Activated T-cell treated with anti-CD3 and anti-CD28 coated beads, Interleukin-2, amount 50 U/mL, for 72 hours (primary cell): Measurements from ENCODE around the gene TOM1L2. TPM values are rescaled to one million over a fixed set of nuclear protein-coding genes. Genes with fewer than 3 reads are reported as not detected.
"Not testable (repeated sequence)": the region's sequence is repeated elsewhere in the genome, so short reads cannot be mapped to it uniquely, and the experiment has no call there.

ENCODE experiments used
- ATAC-seq, 2 donors: fragments of 150-1000 bp; cut with Tn5 transposase; replicated peaks in 1 of 2; 2 replicates each; pipeline ENCODE4 v1.10.0; 2021; ENCODE audit warnings: moderate library complexity in 2 of 2, mild to moderate bottlenecking in 1 of 2
- DNase-seq, 2 donors: peaks; one replicate each; pipeline ENCODE4 v3.0.0; 2021 to 2022; ENCODE audit warnings: mixed read lengths in 1 of 2
- H3K27ac Mint-ChIP-seq: one replicate; pipeline ENCODE4 v1.8.0; 2022; ENCODE audit warnings: mild to moderate bottlenecking, moderate library complexity, mixed read lengths
- H3K27me3 Mint-ChIP-seq: one replicate; pipeline ENCODE4 v1.8.0; 2022; ENCODE audit warnings: low read depth, mixed read lengths
- H3K36me3 Mint-ChIP-seq, 2 donors: one replicate each; pipeline ENCODE4 v1.8.0; 2022; ENCODE audit warnings: mixed read lengths in 2 of 2, mild to moderate bottlenecking in 1 of 2; ENCODE audit not compliant: insufficient read depth in 2 of 2
- H3K4me1 Mint-ChIP-seq: one replicate; pipeline ENCODE4 v1.8.0; 2022; ENCODE audit warnings: low read depth, mixed read lengths
- H3K4me3 Mint-ChIP-seq, 2 donors: one replicate each; pipeline ENCODE4 v1.8.0; 2022; ENCODE audit warnings: mild to moderate bottlenecking in 2 of 2, mixed read lengths in 2 of 2, moderate library complexity in 2 of 2
- H3K9me3 Mint-ChIP-seq, 2 donors: one replicate each; pipeline ENCODE4 v1.8.0; 2022; ENCODE audit warnings: mixed read lengths in 2 of 2
- total RNA-seq, 2 donors: library from RNA; stranded (reverse); gene quantifications; one replicate each; pipeline ENCODE4 v1.2.3, GENCODE V29; 2022

Gene TOM1L2
- total RNA-seq, 2 donors from 2014 or later = 23.7 to 26.9 TPM

- H3K9me3 Mint-ChIP-seq = no peaks in the 10 kb centered on the region
- H3K27ac Mint-ChIP-seq = no peak overlapping the region
- no peak overlapping the region for H3K4me3 Mint-ChIP-seq
- ATAC-seq = peak; percentile 74 to 77
- peaks cover 11% of the 10 kb centered on the region for H3K4me1 Mint-ChIP-seq
- no peaks in the 10 kb centered on the region for H3K27me3 Mint-ChIP-seq
- peak; percentile 26 to 27 for DNase-seq
- no peaks in the 10 kb centered on the region for H3K36me3 Mint-ChIP-seq
These were observed 58.4 kb downstream of the TOM1L2 start for GRCh38 chr17:17913695-17914332.

DNA sequence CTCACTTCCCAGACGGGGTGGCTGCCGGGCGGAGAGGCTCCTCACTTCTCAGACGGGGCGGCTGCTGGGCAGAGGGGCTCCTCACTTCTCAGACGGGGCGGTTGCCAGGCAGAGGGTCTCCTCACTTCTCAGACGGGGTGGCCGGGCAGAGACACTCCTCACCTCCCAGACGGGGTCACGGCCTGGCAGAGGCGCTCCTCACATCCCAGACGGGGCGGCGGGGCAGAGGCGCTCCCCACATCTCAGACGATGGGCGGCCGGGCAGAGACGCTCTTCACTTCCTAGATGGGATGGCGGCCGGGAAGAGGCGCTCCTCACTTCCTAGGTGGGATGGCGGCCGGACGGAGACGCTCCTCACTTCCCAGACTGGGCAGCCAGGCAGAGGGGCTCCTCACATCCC is 59.9 kb downstream of the TOM1L2 start:
- peaks cover 11% of the 10 kb centered on the region for H3K4me1 Mint-ChIP-seq
- H3K27ac Mint-ChIP-seq, H3K27me3 Mint-ChIP-seq, H3K36me3 Mint-ChIP-seq, ATAC-seq, DNase-seq, H3K9me3 Mint-ChIP-seq, H3K4me3 Mint-ChIP-seq: not testable (repeated sequence)

GRCh38 chr17:17911001-17911613 is 61.1 kb downstream of the TOM1L2 start:
- peaks cover 11% of the 10 kb centered on the region for H3K4me1 Mint-ChIP-seq
- no peak overlapping the region for H3K27ac Mint-ChIP-seq
- H3K27me3 Mint-ChIP-seq = no peaks in the 10 kb centered on the region
- no peaks in the 10 kb centered on the region for H3K9me3 Mint-ChIP-seq
- DNase-seq (no peak), ATAC-seq (no peak)
- no peaks in the 10 kb centered on the region for H3K36me3 Mint-ChIP-seq
- H3K4me3 Mint-ChIP-seq = no peak overlapping the region

GRCh38 chr17:17910060-17910459 is 62.1 kb downstream of the TOM1L2 start:
- Mint-ChIP-seq H3K36me3 (no peaks in the 10 kb centered on the region), H3K27me3 (no peaks in the 10 kb centered on the region), H3K4me1 (peaks cover 11% of the 10 kb centered on the region), H3K4me3 (no peak overlapping the region), H3K9me3 (no peaks in the 10 kb centered on the region), H3K27ac (no peak overlapping the region)
- no peak for ATAC-seq
- DNase-seq = no peak

DNA sequence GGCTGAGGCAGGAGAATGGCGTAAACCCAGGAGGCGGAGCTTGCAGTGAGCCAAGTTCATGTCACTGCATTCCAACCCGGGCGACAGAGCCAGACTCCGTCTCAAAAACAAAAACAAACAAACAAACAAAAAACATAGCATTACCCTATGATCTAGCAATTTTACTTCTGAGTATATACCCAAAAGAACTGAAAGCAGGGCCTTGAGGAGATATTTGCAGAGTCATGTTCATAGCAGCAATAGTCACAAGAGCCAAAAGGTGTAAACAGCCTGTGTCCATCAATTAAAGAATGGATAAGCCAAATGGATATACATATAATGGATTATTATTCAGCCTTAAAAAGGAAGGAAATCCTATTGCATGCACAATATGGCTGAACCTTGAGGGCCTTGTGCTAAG is 63.1 kb downstream of the TOM1L2 start:
- Mint-ChIP-seq H3K27ac (no peak overlapping the region), H3K27me3 (no peaks in the 10 kb centered on the region), H3K36me3 (no peaks in the 10 kb centered on the region), H3K4me3 (no peak overlapping the region), H3K9me3 (no peaks in the 10 kb centered on the region), H3K4me1 (peaks cover 5% of the 10 kb centered on the region)
- DNase-seq (no peak), ATAC-seq (no peak)

DNA sequence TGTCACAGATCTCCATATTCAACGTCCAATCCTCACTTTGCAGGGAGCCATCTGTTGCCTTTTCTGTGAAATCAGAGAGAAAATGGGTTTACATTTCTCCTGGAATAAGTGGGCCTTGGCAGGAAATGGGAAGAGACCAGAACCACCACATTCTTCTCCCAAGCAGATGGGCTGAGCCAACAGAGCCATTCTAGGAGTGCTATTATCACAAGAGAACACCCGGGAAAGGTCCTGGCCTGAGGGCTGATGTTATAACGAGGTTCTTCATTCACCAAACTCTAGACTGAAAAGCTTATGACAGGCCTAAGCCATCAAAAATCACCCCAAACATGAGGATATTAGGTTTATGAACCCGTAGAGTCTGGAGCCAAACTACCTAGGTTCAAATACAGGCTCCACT is 64.7 kb downstream of the TOM1L2 start:
- Mint-ChIP-seq H3K9me3 (no peaks in the 10 kb centered on the region), H3K27ac (no peak overlapping the region), H3K4me3 (no peak overlapping the region), H3K27me3 (no peaks in the 10 kb centered on the region), H3K36me3 (no peaks in the 10 kb centered on the region), H3K4me1 (no peaks in the 10 kb centered on the region)
- ATAC-seq (no peak), DNase-seq (no peak)

GRCh38 chr17:17906418-17907215 is 65.6 kb downstream of the TOM1L2 start:
- Mint-ChIP-seq H3K4me1 (no peaks in the 10 kb centered on the region), H3K4me3 (no peak overlapping the region), H3K27me3 (no peaks in the 10 kb centered on the region), H3K9me3 (no peaks in the 10 kb centered on the region), H3K27ac (no peak overlapping the region), H3K36me3 (no peaks in the 10 kb centered on the region)
- no peak for ATAC-seq
- DNase-seq = no peak

GRCh38 chr17:17905036-17905320 is 67.2 kb downstream of the TOM1L2 start:
- Mint-ChIP-seq H3K4me3 (no peak overlapping the region), H3K36me3 (no peaks in the 10 kb centered on the region), H3K27me3 (no peaks in the 10 kb centered on the region), H3K9me3 (no peaks in the 10 kb centered on the region), H3K4me1 (no peaks in the 10 kb centered on the region), H3K27ac (no peak overlapping the region)
- no peak for ATAC-seq
- DNase-seq = no peak

DNA sequence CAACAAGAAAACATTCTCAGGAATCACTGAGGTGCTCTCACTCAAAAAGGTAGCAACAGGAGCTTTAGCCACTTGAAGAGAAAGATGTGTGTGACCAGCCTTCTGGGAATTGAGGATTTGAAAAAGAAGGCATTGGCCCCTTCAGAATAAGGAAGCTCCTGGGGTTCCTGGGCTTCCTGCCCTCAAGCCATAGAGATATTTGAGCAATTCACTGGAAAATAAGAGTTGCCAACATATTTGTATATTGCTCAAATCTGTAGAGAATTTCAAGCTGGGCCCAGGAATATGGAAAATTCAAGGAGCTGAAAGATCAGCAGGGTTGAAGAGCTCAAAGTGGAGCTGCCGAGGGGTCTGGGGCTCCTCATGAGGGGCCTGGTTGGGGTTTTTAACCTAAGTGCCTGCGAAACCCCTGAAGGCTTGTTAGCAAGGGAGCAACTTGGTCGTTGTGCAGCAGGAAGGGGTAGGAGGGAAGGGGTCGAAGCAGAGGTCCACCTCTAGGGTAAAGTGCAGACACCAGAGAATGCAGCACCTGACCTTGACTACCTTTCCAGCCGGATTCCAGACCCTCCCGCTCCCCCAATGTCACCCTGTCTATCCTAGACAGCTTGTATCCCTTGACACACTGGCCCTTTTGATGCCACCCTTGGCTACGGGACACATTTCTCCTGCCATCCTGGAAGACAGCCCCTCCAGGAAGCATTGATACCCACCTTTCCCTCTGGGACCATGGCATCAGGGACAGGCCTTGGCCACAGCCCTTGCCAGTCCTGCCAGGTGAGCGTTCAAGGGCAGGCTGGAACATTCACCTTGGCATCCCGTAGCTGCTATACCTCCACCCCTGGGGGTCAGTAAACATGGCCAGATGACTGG is 67.8 kb downstream of the TOM1L2 start:
- DNase-seq (no peak), ATAC-seq (no peak)
- no peaks in the 10 kb centered on the region for H3K9me3 Mint-ChIP-seq
- H3K4me1 Mint-ChIP-seq = no peaks in the 10 kb centered on the region
- no peak overlapping the region for H3K4me3 Mint-ChIP-seq
- H3K36me3 Mint-ChIP-seq = no peaks in the 10 kb centered on the region
- H3K27ac Mint-ChIP-seq = no peak overlapping the region
- no peaks in the 10 kb centered on the region for H3K27me3 Mint-ChIP-seq

DNA sequence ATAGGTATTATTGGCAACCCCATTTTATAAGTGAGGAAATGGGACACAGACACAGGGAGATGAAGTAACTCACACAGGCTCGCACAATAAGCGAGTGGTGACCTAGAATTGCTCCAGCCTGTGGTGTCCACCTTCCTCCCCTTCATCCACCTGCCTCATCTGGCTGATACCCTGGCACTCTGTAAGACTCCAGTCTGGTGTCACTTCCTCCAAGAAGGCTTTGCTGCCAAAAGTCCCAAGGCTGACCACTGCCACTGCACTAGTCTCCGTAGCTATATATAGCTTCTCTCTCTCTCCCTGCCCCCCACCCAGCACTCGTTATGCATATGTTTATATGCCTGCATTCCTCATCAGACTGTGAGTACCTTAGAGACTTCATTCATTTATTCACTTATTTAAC is 69.3 kb downstream of the TOM1L2 start:
- no peaks in the 10 kb centered on the region for H3K9me3 Mint-ChIP-seq
- no peak for ATAC-seq
- no peaks in the 10 kb centered on the region for H3K27me3 Mint-ChIP-seq
- H3K27ac Mint-ChIP-seq = no peak overlapping the region
- DNase-seq = no peak
- no peak overlapping the region for H3K4me3 Mint-ChIP-seq
- H3K4me1 Mint-ChIP-seq = no peaks in the 10 kb centered on the region
- H3K36me3 Mint-ChIP-seq = no peaks in the 10 kb centered on the region

DNA sequence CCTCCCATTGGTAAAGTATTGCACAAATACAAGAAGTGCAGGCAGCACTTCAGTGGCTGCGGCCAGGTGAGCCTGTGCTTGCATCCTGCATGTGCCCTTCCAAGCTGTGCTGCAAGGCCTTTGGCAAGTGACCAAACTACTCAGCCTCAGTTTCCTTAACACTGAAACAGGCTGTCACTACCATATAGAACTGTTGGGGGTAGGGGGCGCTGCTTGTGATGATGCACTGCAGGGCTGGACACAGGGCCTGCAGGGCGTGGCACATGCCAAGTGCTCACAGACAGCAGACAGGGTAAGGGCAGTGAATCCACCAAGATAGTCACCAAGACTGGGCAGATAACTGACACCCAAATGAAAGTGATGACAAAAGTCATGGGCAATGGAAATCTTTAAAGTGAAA is 69.8 kb downstream of the TOM1L2 start:
- ATAC-seq (no peak), DNase-seq (no peak)
- Mint-ChIP-seq H3K36me3 (no peaks in the 10 kb centered on the region), H3K27ac (no peak overlapping the region), H3K9me3 (no peaks in the 10 kb centered on the region), H3K27me3 (no peaks in the 10 kb centered on the region), H3K4me3 (no peak overlapping the region), H3K4me1 (no peaks in the 10 kb centered on the region)

GRCh38 chr17:17900615-17901520 is 71.3 kb downstream of the TOM1L2 start:
- no peak overlapping the region for H3K4me3 Mint-ChIP-seq
- DNase-seq = no peak
- H3K4me1 Mint-ChIP-seq = no peaks in the 10 kb centered on the region
- no peaks in the 10 kb centered on the region for H3K9me3 Mint-ChIP-seq
- H3K27ac Mint-ChIP-seq = no peak overlapping the region
- no peak for ATAC-seq
- H3K36me3 Mint-ChIP-seq = no peaks in the 10 kb centered on the region
- no peaks in the 10 kb centered on the region for H3K27me3 Mint-ChIP-seq
